ENCODE measurements around the gene SMIM12.

The SMIM12 gene

GRCh38 chr1:34844252-34844634, 15.3 kb downstream of the SMIM12 start:
- no peaks in the 10 kb centered on the region for H3K9me2 ChIP-seq (replicated peaks; ENCODE audit: insufficient read depth, low read length)
- no peak for DNase-seq
- no peaks in the 10 kb centered on the region for H3F3A ChIP-seq (ENCODE audit: insufficient read depth, low read length)
- TF ChIP-seq CTCF (IDR thresholded peaks at IDR 0.05; ENCODE audit: low read length) (no peak), EZH2 (optimal IDR thresholded peaks at IDR 0.05; ENCODE audit: low read depth, low read length) (no peak)
- no peaks in the 10 kb centered on the region for H3K79me2 ChIP-seq (ENCODE audit: low read length)
- H3K4me3 ChIP-seq (ENCODE audit: low read length): no peak overlapping the region
- no peaks in the 10 kb centered on the region for H3K4me1 ChIP-seq (ENCODE audit: low read length)
- H3K27me3 ChIP-seq (replicated peaks; ENCODE audit: insufficient read depth, low read length): no peaks in the 10 kb centered on the region
- H4K20me1 ChIP-seq (ENCODE audit: insufficient read depth, low read length): no peaks in the 10 kb centered on the region
- H3K9ac ChIP-seq (ENCODE audit: low read length): no peak overlapping the region
- no peak overlapping the region for H2AFZ ChIP-seq (ENCODE audit: low read length)
- H3K4me2 ChIP-seq (ENCODE audit: low read depth, low read length): no peak overlapping the region
- no peaks in the 10 kb centered on the region for H3K9me3 ChIP-seq (replicated peaks; ENCODE audit: insufficient read depth, low read length)
- no peak overlapping the region for H3K27ac ChIP-seq (ENCODE audit: low read length)
- H3K36me3 ChIP-seq (replicated peaks; ENCODE audit: insufficient read depth, low read length): no peaks in the 10 kb centered on the region

- DNase-seq: no peak
- no peak for TF ChIP-seq CTCF (IDR thresholded peaks at IDR 0.05; ENCODE audit: low read length)
- TF ChIP-seq EZH2 (optimal IDR thresholded peaks at IDR 0.05; ENCODE audit: low read depth, low read length): no peak
- TF ChIP-seq EZH2phosphoT487 (IDR thresholded peaks at IDR 0.05; ENCODE audit: low read length): no peak
- Histone ChIP-seq H3K36me3 (replicated peaks; ENCODE audit: insufficient read depth, low read length) (no peaks in the 10 kb centered on the region), H4K20me1 (ENCODE audit: insufficient read depth, low read length) (no peaks in the 10 kb centered on the region), H3K27ac (ENCODE audit: low read length) (no peak overlapping the region), H3K9me2 (replicated peaks; ENCODE audit: insufficient read depth, low read length) (no peaks in the 10 kb centered on the region), H3K27me3 (replicated peaks; ENCODE audit: insufficient read depth, low read length) (no peaks in the 10 kb centered on the region), H3K4me3 (ENCODE audit: low read length) (no peak overlapping the region), H3K4me1 (ENCODE audit: low read length) (no peaks in the 10 kb centered on the region), H3F3A (ENCODE audit: insufficient read depth, low read length) (no peaks in the 10 kb centered on the region), H3K79me2 (ENCODE audit: low read length) (no peaks in the 10 kb centered on the region), H3K9me3 (replicated peaks; ENCODE audit: insufficient read depth, low read length) (no peaks in the 10 kb centered on the region), H2AFZ (ENCODE audit: low read length) (no peak overlapping the region), H3K9ac (ENCODE audit: low read length) (no peak overlapping the region), H3K4me2 (ENCODE audit: low read depth, low read length) (no peak overlapping the region)
Observed at GRCh38 chr1:34843392-34844251, 15.9 kb downstream of the SMIM12 start.

- H3K9me2 ChIP-seq (replicated peaks; ENCODE audit: insufficient read depth, low read length): no peaks in the 10 kb centered on the region
- H3K36me3 ChIP-seq (replicated peaks; ENCODE audit: insufficient read depth, low read length): no peaks in the 10 kb centered on the region
- H3K9ac ChIP-seq (ENCODE audit: low read length): no peak overlapping the region
- H3K79me2 ChIP-seq (ENCODE audit: low read length): no peaks in the 10 kb centered on the region
- H3K4me2 ChIP-seq (ENCODE audit: low read depth, low read length): no peak overlapping the region
- no peak overlapping the region for H3K4me3 ChIP-seq (ENCODE audit: low read length)
- H3F3A ChIP-seq (ENCODE audit: insufficient read depth, low read length): no peaks in the 10 kb centered on the region
- no peaks in the 10 kb centered on the region for H3K27me3 ChIP-seq (replicated peaks; ENCODE audit: insufficient read depth, low read length)
- H2AFZ ChIP-seq (ENCODE audit: low read length): no peak overlapping the region
- no peaks in the 10 kb centered on the region for H3K4me1 ChIP-seq (ENCODE audit: low read length)
- H3K9me3 ChIP-seq (replicated peaks; ENCODE audit: insufficient read depth, low read length): no peaks in the 10 kb centered on the region
- TF ChIP-seq CTCF (IDR thresholded peaks at IDR 0.05; ENCODE audit: low read length): no peak
- no peak overlapping the region for H3K27ac ChIP-seq (ENCODE audit: low read length)
- H4K20me1 ChIP-seq (ENCODE audit: insufficient read depth, low read length): no peaks in the 10 kb centered on the region
- no peak for DNase-seq
Observed at GRCh38 chr1:34842952-34843371, 16.6 kb downstream of the SMIM12 start.
